Endothelial cell of umbilical vein (primary cell): ENCODE data around the gene SPNS2. TPM values are rescaled to one million over a fixed set of nuclear protein-coding genes. Genes with fewer than 3 reads are reported as not detected.

ENCODE experiments used
- BruUV-seq: library from RNA; stranded (reverse); fragments of 400-500 nt; replicated peaks from 2 replicates; lab custom pipeline; 2021; lab: Mats Ljungman, UMichigan
- CTCF ChIA-PET: fragments of 300-600, 350-600 bp; sonication (Branson Sonifier 250); formaldehyde crosslinking; loops from one replicate; lab custom pipeline; 2021; ENCODE audit warnings: antibody characterized with exemption, inconsistent platforms; lab: Charles Lee
- POLR2A ChIA-PET: fragments of 300-600, 350-600 bp; sonication (Branson Sonifier 250); formaldehyde crosslinking; loops from one replicate; lab custom pipeline; 2021; ENCODE audit warnings: antibody characterized with exemption, inconsistent platforms; lab: Charles Lee
- DNase-seq: peaks from one replicate; pipeline ENCODE4 v3.0.0-alpha.2; 2011; ENCODE audit warnings: low read depth, low spot score
- FAIRE-seq: peaks from 2 replicates; lab custom pipeline; 2011; peaks lifted over from hg19 to GRCh38; lab: Jason Lieb, UNC
- H2AFZ ChIP-seq: 2 replicates; pipeline ENCODE4 v1.6.0; 2012; ENCODE audit warnings: low read depth, low read length, control low read depth, inconsistent platforms
- H3K27ac ChIP-seq: 2 replicates; pipeline ENCODE4 v1.5.1; 2011; ENCODE audit warnings: low read depth, mild to moderate bottlenecking, control low read depth, low read length, moderate library complexity; ENCODE audit not compliant: insufficient read depth
- H3K27me3 ChIP-seq, 2 experiments: 2 replicates each; pipeline versions ENCODE4 v1.6.0 to v1.6.1; 2011; ENCODE audit warnings: low read length in 2 of 2, mixed read lengths in 1 of 2; ENCODE audit not compliant: control insufficient read depth in 2 of 2, insufficient read depth in 2 of 2
- H3K36me3 ChIP-seq, 2 experiments: 2 replicates in 1 of 2; 3 replicates in 1 of 2; pipeline ENCODE4 v1.5.1; 2011; ENCODE audit warnings: low read length in 2 of 2, mild to moderate bottlenecking in 1 of 2, moderate library complexity in 1 of 2; ENCODE audit not compliant: control insufficient read depth in 2 of 2, insufficient read depth in 2 of 2; ENCODE audit errors: extremely low read depth in 1 of 2
- H3K4me1 ChIP-seq: 3 replicates; pipeline ENCODE4 v1.5.1; 2011; ENCODE audit warnings: mild to moderate bottlenecking, low read length; ENCODE audit not compliant: control insufficient read depth, insufficient read depth; ENCODE audit errors: extremely low read depth
- H3K4me2 ChIP-seq: 2 replicates; pipeline ENCODE4 v1.6.1; 2011; ENCODE audit warnings: low read length, control low read depth, mixed read lengths; ENCODE audit not compliant: insufficient read depth
- H3K4me3 ChIP-seq, 3 experiments: fragments of 200-600 bp in 1 of 3; sonication (generic), shearing (Covaris generic) in 1 of 3; replicated peaks in 1 of 3; 2 replicates each; pipeline ENCODE4 v1.5.1; 2011 to 2016; ENCODE audit warnings: control low read depth in 3 of 3, low read length in 3 of 3, mild to moderate bottlenecking in 2 of 3, inconsistent platforms in 1 of 3, low read depth in 1 of 3, moderate library complexity in 1 of 3; ENCODE audit not compliant: insufficient read depth in 1 of 3
- H3K79me2 ChIP-seq: 2 replicates; pipeline ENCODE4 v1.6.0; 2012; ENCODE audit warnings: low read length, inconsistent platforms; ENCODE audit not compliant: control insufficient read depth, insufficient read depth
- H3K9ac ChIP-seq: replicated peaks from 2 replicates; pipeline ENCODE3; 2011; ENCODE audit warnings: low read length, control low read depth; ENCODE audit not compliant: insufficient read depth; ENCODE audit errors: extremely low read depth
- H3K9me1 ChIP-seq: replicated peaks from 3 replicates; pipeline ENCODE4 v1.6.0; 2011; ENCODE audit warnings: mild to moderate bottlenecking, low read length; ENCODE audit not compliant: control insufficient read depth, insufficient read depth; ENCODE audit errors: extremely low read depth
- H3K9me3 ChIP-seq: replicated peaks from 2 replicates; pipeline ENCODE4 v1.5.1; 2012; ENCODE audit warnings: low read length, inconsistent platforms; ENCODE audit not compliant: control insufficient read depth, insufficient read depth
- H4K20me1 ChIP-seq: replicated peaks from 2 replicates; pipeline ENCODE3; 2011; ENCODE audit warnings: mild to moderate bottlenecking, low read length; ENCODE audit not compliant: control insufficient read depth, insufficient read depth; ENCODE audit errors: extremely low read depth
- EZH2 ChIP-seq: IDR thresholded peaks from 2 replicates; pipeline ENCODE4 v1.6.1; 2012; ENCODE audit warnings: borderline replicate concordance, low read depth, mild to moderate bottlenecking, moderate library complexity, low read length, inconsistent platforms; ENCODE audit not compliant: severe bottlenecking
- FOS ChIP-seq: IDR thresholded peaks from 2 replicates; pipeline ENCODE4 v1.6.1; 2011; ENCODE audit warnings: mild to moderate bottlenecking, low read length, moderate library complexity, borderline replicate concordance; ENCODE audit not compliant: insufficient read depth
- GATA2 ChIP-seq: IDR thresholded peaks from 2 replicates; pipeline ENCODE4 v1.7.0; 2011; ENCODE audit warnings: low read depth, mild to moderate bottlenecking, moderate library complexity, mixed read lengths, low read length; ENCODE audit not compliant: insufficient read length, insufficient read depth
- JUN ChIP-seq: IDR thresholded peaks from 2 replicates; pipeline ENCODE4 v1.6.1; 2011; ENCODE audit warnings: borderline replicate concordance, low read depth; ENCODE audit not compliant: insufficient read length, insufficient read depth
- MYC ChIP-seq: IDR thresholded peaks from one replicate; pipeline ENCODE4 v1.6.1; 2011; ENCODE audit warnings: mild to moderate bottlenecking, low read depth, low read length
- POLR2A ChIP-seq: IDR thresholded peaks from 2 replicates; pipeline ENCODE4 v1.6.1; 2012; ENCODE audit warnings: low read depth, mild to moderate bottlenecking, control low read depth, low read length
- POLR2AphosphoS5 ChIP-seq: IDR thresholded peaks from 2 replicates; pipeline ENCODE4 v1.6.1; 2012; ENCODE audit warnings: low read depth, mild to moderate bottlenecking, control low read depth, low read length, moderate library complexity; ENCODE audit not compliant: insufficient read depth
- dilution Hi-C: fragments of 300-500 bp; cut with MboI; formaldehyde crosslinking; loops from one replicate; pipeline ENCODE4 v1.15.0; 2019; ENCODE audit warnings: low sequenced_read_pairs; ENCODE audit not compliant: extremely low pct_ligation_motif_present
- intact Hi-C: fragments of 100-400 bp; cut with micrococcal nuclease; formaldehyde crosslinking; loops from one replicate; pipeline ENCODE4 v1.10.0; 2022
- polyA plus RNA-seq, 4 experiments: library from polyadenylated mRNA; depleted of rRNA in 3 of 4; stranded (reverse) in 3 of 4; unstranded in 1 of 4; fragments of >200 nt; gene quantifications; 2 replicates each; pipeline versions ENCODE4 v1.2.1 to v1.2.3, GENCODE V29; 2011 to 2012; ENCODE audit warnings: missing spikeins in 1 of 4
- total RNA-seq: library from RNA; stranded (reverse); gene quantifications from 2 replicates; pipeline ENCODE4 v1.2.3, GENCODE V29; 2021
- TF ChIP-seq, protein P1 (sequence below), 2 donors: IDR thresholded peaks; 1 replicate in 1 of 2; 2 replicates in 1 of 2; pipeline ENCODE4 v1.5.1; 2011; ENCODE audit warnings: low read length in 2 of 2, mild to moderate bottlenecking in 2 of 2, moderate library complexity in 2 of 2, control low read depth in 1 of 2, inconsistent platforms in 1 of 2, low read depth in 1 of 2; ENCODE audit not compliant: insufficient read depth in 1 of 2; ENCODE audit errors: extremely low read depth in 1 of 2
- TF ChIP-seq, protein P2 (sequence below): IDR thresholded peaks from 2 replicates; pipeline ENCODE4 v1.6.1; 2011; ENCODE audit not compliant: insufficient read depth, insufficient read length

Gene SPNS2
- total and polyA plus RNA-seq, 2 donors (not counting 3 experiments of a cell fraction or from before 2014, with no cell fraction given), result 70.2 to 77.3 TPM

DNA sequence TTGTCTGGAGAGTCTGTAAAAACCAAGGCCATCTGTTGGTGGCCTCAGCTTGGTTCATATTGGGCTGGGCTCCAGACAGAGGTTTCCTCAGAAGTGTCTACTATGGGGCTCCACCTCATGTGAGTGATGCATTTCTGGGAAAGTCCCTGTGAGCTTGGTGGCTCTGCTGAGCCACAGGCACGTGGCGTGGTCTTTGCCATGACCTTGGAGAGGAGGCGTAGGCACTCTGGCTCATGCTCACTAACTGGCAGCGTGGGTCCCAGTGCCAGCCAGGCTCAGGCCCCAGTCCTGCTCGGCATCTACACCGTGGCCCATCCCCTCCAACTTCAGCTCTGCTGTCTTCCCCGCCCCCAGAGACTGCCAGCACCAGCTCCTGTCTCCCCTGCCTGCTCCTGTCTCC is 75.0 kb downstream of the SPNS2 start:
- Histone ChIP-seq H3K36me3 (no peaks in the 10 kb centered on the region), H3K27ac (no peak overlapping the region), H3K79me2 (no peaks in the 10 kb centered on the region), H3K27me3 (peaks cover 0 to 7% of the 10 kb centered on the region in 2 experiments), H3K9ac (no peak overlapping the region), H3K9me1 (no peaks in the 10 kb centered on the region), H3K4me2 (no peak overlapping the region), H4K20me1 (no peaks in the 10 kb centered on the region), H3K9me3 (no peaks in the 10 kb centered on the region), H3K4me1 (no peaks in the 10 kb centered on the region), H3K4me3 (no peak overlapping the region), H2AFZ (no peak overlapping the region)
- dilution Hi-C loops, result no loop called here
- FAIRE-seq, result no peak
- intact Hi-C loops, result no loop called here
- ChIA-PET CTCF (interaction anchor here (0.5 kb wide), 1 partner anchor 112 kb away, joined by 3 read pairs; no protein-coding TSS in a partner anchor), POLR2A (no interaction called here)
- DNase-seq, result no peak
- BruUV-seq, result no TSS peak
- TF ChIP-seq JUN, result no peak
- no peak for TF ChIP-seq POLR2AphosphoS5

DNA sequence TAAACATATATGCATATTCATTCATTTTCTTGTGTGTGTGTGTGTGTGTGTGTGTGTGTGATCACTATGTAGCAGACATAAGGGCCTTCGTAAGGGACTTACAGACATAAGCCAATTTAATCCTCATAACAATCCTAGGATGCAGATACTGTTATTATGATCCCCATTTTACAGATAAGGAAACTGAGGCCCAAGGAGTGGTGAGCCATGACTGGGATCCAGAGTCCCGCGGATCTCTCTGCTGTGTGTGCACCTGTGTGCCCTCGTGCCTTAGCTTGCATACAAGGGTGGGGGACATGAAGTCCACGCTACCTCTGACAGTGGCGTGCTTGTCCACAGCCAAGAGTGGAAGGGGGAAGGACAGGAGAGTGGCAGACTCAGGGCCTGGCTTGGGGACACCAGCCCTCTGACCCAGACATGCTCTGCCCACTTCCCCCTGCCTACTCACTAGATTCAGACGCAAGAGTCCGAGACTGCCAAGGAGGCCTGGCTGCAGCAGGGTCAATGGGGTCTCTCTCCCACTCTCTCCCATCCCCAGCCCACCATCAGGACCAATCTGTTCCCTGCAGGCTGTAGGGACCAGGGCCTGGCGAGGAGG is 75.9 kb downstream of the SPNS2 start:
- Histone ChIP-seq H3K27me3 (peaks cover 0 to 7% of the 10 kb centered on the region in 2 experiments), H3K9ac (no peak overlapping the region), H4K20me1 (no peaks in the 10 kb centered on the region), H3K9me3 (no peaks in the 10 kb centered on the region), H3K27ac (no peak overlapping the region), H3K4me3 (no peak overlapping the region), H3K36me3 (no peaks in the 10 kb centered on the region), H3K4me1 (no peaks in the 10 kb centered on the region), H3K9me1 (no peaks in the 10 kb centered on the region), H3K4me2 (no peak overlapping the region), H3K79me2 (no peaks in the 10 kb centered on the region), H2AFZ (no peak overlapping the region)
- BruUV-seq, result no TSS peak
- no peak for FAIRE-seq
- POLR2A ChIA-PET, result interaction anchor here (0.7 kb wide), 1 partner anchor 52 kb away, joined by 3 read pairs; no protein-coding TSS in a partner anchor
- CTCF ChIA-PET, result interaction anchor here (0.5 to 1.3 kb wide), 2 partner anchors 8 to 113 kb away, joined by 3 to 7 read pairs; no protein-coding TSS in a partner anchor
- DNase-seq, result no peak
- intact Hi-C loops (no loop called here), dilution Hi-C loops (no loop called here)
- TF ChIP-seq, protein P1, sequence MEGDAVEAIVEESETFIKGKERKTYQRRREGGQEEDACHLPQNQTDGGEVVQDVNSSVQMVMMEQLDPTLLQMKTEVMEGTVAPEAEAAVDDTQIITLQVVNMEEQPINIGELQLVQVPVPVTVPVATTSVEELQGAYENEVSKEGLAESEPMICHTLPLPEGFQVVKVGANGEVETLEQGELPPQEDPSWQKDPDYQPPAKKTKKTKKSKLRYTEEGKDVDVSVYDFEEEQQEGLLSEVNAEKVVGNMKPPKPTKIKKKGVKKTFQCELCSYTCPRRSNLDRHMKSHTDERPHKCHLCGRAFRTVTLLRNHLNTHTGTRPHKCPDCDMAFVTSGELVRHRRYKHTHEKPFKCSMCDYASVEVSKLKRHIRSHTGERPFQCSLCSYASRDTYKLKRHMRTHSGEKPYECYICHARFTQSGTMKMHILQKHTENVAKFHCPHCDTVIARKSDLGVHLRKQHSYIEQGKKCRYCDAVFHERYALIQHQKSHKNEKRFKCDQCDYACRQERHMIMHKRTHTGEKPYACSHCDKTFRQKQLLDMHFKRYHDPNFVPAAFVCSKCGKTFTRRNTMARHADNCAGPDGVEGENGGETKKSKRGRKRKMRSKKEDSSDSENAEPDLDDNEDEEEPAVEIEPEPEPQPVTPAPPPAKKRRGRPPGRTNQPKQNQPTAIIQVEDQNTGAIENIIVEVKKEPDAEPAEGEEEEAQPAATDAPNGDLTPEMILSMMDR (IDR thresholded peaks at IDR 0.05; ENCODE audit: extremely low read depth in 1 of 2, insufficient read depth in 1 of 2, low read depth in 1 of 2, low read length in 2 of 2), result no peak
- no peak for TF ChIP-seq JUN
- TF ChIP-seq GATA2, result no peak
- no peak for TF ChIP-seq MYC
- TF ChIP-seq FOS, result no peak
- TF ChIP-seq, protein P2, sequence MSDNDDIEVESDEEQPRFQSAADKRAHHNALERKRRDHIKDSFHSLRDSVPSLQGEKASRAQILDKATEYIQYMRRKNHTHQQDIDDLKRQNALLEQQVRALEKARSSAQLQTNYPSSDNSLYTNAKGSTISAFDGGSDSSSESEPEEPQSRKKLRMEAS, result no peak
- TF ChIP-seq POLR2A, result no peak
- TF ChIP-seq EZH2, result no peak
- TF ChIP-seq POLR2AphosphoS5, result no peak
